Trophoblast cell (in vitro differentiated cells and primary cell): Measurements from ENCODE around the gene PLEKHG7.

Experiments
- DNase-seq, 2 donors: peaks; one replicate each; pipeline ENCODE4 v3.0.0-alpha.2; 2016
- H2AFZ ChIP-seq: 2 replicates; pipeline ENCODE4 v1.6.1; 2013; ENCODE audit warnings: low read length, moderate library complexity, mild to moderate bottlenecking; ENCODE audit not compliant: insufficient read depth, poor library complexity
- H2AK5ac ChIP-seq: 2 replicates; pipeline ENCODE4 v1.6.1; 2013; ENCODE audit warnings: mild to moderate bottlenecking, low read length
- H2BK120ac ChIP-seq: 2 replicates; pipeline ENCODE4 v1.6.1; 2013; ENCODE audit warnings: low read length, mild to moderate bottlenecking, moderate library complexity; ENCODE audit not compliant: insufficient read depth, poor library complexity
- H2BK12ac ChIP-seq: 2 replicates; pipeline ENCODE4 v1.6.1; 2013; ENCODE audit warnings: mild to moderate bottlenecking, low read length, moderate library complexity
- H2BK5ac ChIP-seq: 2 replicates; pipeline ENCODE4 v1.6.1; 2013; ENCODE audit warnings: low read length, low read depth, moderate library complexity, mild to moderate bottlenecking; ENCODE audit not compliant: poor library complexity
- H3K14ac ChIP-seq: 2 replicates; pipeline ENCODE4 v1.6.1; 2013; ENCODE audit warnings: mild to moderate bottlenecking, low read length
- H3K18ac ChIP-seq: 2 replicates; pipeline ENCODE4 v1.6.1; 2013; ENCODE audit warnings: mild to moderate bottlenecking, low read length
- H3K23ac ChIP-seq: 2 replicates; pipeline ENCODE4 v1.6.1; 2013; ENCODE audit warnings: low read length
- H3K27ac ChIP-seq: 2 replicates; pipeline ENCODE4 v1.5.1; 2013; ENCODE audit warnings: low read depth, mild to moderate bottlenecking, inconsistent platforms, low read length, moderate library complexity
- H3K27me3 ChIP-seq: 2 replicates; pipeline ENCODE4 v1.6.1; 2013; ENCODE audit warnings: inconsistent platforms, mild to moderate bottlenecking, low read length, moderate library complexity; ENCODE audit not compliant: insufficient read depth
- H3K36me3 ChIP-seq, 2 experiments: 1 replicate in 1 of 2; 2 replicates in 1 of 2; pipeline ENCODE4 v1.6.1; 2013; ENCODE audit warnings: low read length in 2 of 2, mild to moderate bottlenecking in 2 of 2, moderate library complexity in 1 of 2; ENCODE audit not compliant: insufficient read depth in 2 of 2, control insufficient read depth in 1 of 2
- H3K4ac ChIP-seq: 2 replicates; pipeline ENCODE4 v1.6.1; 2013; ENCODE audit warnings: low read depth, mild to moderate bottlenecking, low read length, moderate library complexity
- H3K4me1 ChIP-seq, 2 experiments: 1 replicate in 1 of 2; 2 replicates in 1 of 2; pipeline ENCODE4 v1.6.1; 2013; ENCODE audit warnings: low read length in 2 of 2, mild to moderate bottlenecking in 2 of 2, moderate library complexity in 1 of 2; ENCODE audit not compliant: insufficient read depth in 2 of 2, control insufficient read depth in 1 of 2
- H3K4me2 ChIP-seq: 2 replicates; pipeline ENCODE4 v1.6.1; 2013; ENCODE audit warnings: inconsistent platforms, mild to moderate bottlenecking, low read length, moderate library complexity
- H3K4me3 ChIP-seq: 2 replicates; pipeline ENCODE4 v1.5.1; 2013; ENCODE audit warnings: mild to moderate bottlenecking, low read depth, low read length, inconsistent platforms
- H3K79me1 ChIP-seq: one replicate; pipeline ENCODE4 v1.6.1; 2013; ENCODE audit warnings: low read length
- H3K79me2 ChIP-seq: 2 replicates; pipeline ENCODE4 v1.6.1; 2013; ENCODE audit warnings: low read length, mild to moderate bottlenecking; ENCODE audit not compliant: control insufficient read depth, insufficient read depth, poor library complexity
- H3K9ac ChIP-seq: 2 replicates; pipeline ENCODE4 v1.6.1; 2013; ENCODE audit warnings: mild to moderate bottlenecking, low read length
- H3K9me3 ChIP-seq: 2 replicates; pipeline ENCODE4 v1.6.1; 2013; ENCODE audit warnings: low read depth, mild to moderate bottlenecking, control low read depth, inconsistent platforms, low read length; ENCODE audit not compliant: insufficient read depth
- H4K12ac ChIP-seq: 2 replicates; pipeline ENCODE4 v1.6.1; 2013; ENCODE audit warnings: low read depth, mild to moderate bottlenecking, low read length, moderate library complexity
- H4K8ac ChIP-seq: 2 replicates; pipeline ENCODE4 v1.6.1; 2013; ENCODE audit warnings: low read depth, mild to moderate bottlenecking, low read length, moderate library complexity
- H4K91ac ChIP-seq: one replicate; pipeline ENCODE4 v1.6.1; 2013; ENCODE audit warnings: low read depth, mild to moderate bottlenecking, low read length, moderate library complexity
- WGBS: extraction: QIAGEN DNeasy Blood & Tissue Kit; methylation state at CpG from one replicate; pipeline ENCODE4 v1.1.7; 2013; ENCODE audit warnings: missing lambda C conversion rate; ENCODE audit not compliant: insufficient read length, insufficient coverage; ENCODE audit errors: extremely low coverage; 5-methylcytosine and 5-hydroxymethylcytosine counted together

PLEKHG7 gene

DNA sequence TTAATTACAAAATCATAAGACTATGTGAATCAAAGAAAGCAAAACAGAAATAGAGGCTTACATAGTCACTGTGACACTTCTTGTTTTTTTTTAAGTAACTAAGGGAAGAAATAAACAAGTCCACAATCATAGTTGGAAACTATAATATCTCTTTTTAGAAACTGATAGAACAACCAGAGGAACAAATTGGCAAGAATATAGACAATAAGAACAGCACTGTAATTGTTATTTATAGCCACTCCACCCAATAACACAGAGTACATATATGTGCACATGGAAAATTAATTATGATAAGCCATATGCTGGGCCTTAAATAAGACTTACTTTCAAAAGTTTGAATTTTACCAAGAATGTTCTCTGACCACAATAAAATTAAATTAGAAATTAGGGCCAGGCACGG, 101.1 kb downstream of the PLEKHG7 start:
- H3K79me1 ChIP-seq = no peaks in the 10 kb centered on the region
- no peak overlapping the region for H3K14ac ChIP-seq
- no peaks in the 10 kb centered on the region for H3K79me2 ChIP-seq
- no peak overlapping the region for H4K8ac ChIP-seq
- no CpG with 5 or more reads among the region's 1 CpG for WGBS
- no peaks in the 10 kb centered on the region for H3K27me3 ChIP-seq
- no peak for DNase-seq
- H3K4ac ChIP-seq = no peak overlapping the region
- H3K4me3 ChIP-seq = no peak overlapping the region
- no peak overlapping the region for H3K23ac ChIP-seq
- H3K36me3 ChIP-seq = peaks cover 0 to 5% of the 10 kb centered on the region in 2 experiments
- no peak overlapping the region for H2BK120ac ChIP-seq
- H2BK12ac ChIP-seq = no peak overlapping the region
- no peak overlapping the region for H4K12ac ChIP-seq
- no peak overlapping the region for H3K18ac ChIP-seq
- no peaks in the 10 kb centered on the region for H3K9me3 ChIP-seq
- H3K4me1 ChIP-seq = no peaks in the 10 kb centered on the region
- no peak overlapping the region for H2BK5ac ChIP-seq
- H3K9ac ChIP-seq = no peak overlapping the region
- H2AFZ ChIP-seq = no peak overlapping the region
- no peak overlapping the region for H3K4me2 ChIP-seq
- H4K91ac ChIP-seq = no peak overlapping the region
- no peak overlapping the region for H3K27ac ChIP-seq
- no peak overlapping the region for H2AK5ac ChIP-seq

DNA sequence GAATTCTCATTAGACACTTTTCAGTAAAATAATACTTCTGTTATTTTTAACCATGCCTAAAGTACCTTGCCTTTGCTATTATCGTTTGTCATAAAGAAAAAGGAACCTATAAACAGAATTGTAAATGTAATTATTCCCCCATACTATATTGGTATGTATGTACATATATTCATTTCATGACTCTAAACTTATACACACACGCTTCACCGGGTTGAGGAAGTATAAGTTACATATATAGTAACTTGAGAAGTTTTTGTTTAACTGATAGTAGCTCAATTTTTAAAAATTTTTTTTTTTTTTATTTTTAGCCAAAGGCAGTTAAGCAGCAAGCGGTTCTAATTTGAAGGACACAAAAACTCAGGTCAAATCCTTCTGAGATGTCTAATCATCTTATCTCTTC, 107.6 kb downstream of the PLEKHG7 start:
- H4K8ac ChIP-seq = no peak overlapping the region
- H3K79me1 ChIP-seq = no peaks in the 10 kb centered on the region
- no peak overlapping the region for H2AFZ ChIP-seq
- H3K9me3 ChIP-seq = no peaks in the 10 kb centered on the region
- H2AK5ac ChIP-seq = no peak overlapping the region
- H4K12ac ChIP-seq = no peak overlapping the region
- H3K4ac ChIP-seq = no peak overlapping the region
- no peaks in the 10 kb centered on the region for H3K27me3 ChIP-seq
- H3K9ac ChIP-seq = no peak overlapping the region
- no peak overlapping the region for H2BK120ac ChIP-seq
- no peak overlapping the region for H3K27ac ChIP-seq
- WGBS = no CpG with 5 or more reads among the region's 4 CpGs
- no peak overlapping the region for H3K18ac ChIP-seq
- H2BK12ac ChIP-seq = no peak overlapping the region
- no peak overlapping the region for H2BK5ac ChIP-seq
- H3K4me3 ChIP-seq = no peak overlapping the region
- no peak overlapping the region for H3K14ac ChIP-seq
- no peak overlapping the region for H4K91ac ChIP-seq
- H3K4me1 ChIP-seq = no peaks in the 10 kb centered on the region
- H3K79me2 ChIP-seq = no peaks in the 10 kb centered on the region
- no peak overlapping the region for H3K4me2 ChIP-seq
- DNase-seq = no peak
- H3K36me3 ChIP-seq = peaks cover 0 to 4% of the 10 kb centered on the region in 2 experiments
- H3K23ac ChIP-seq = no peak overlapping the region

GRCh38 chr12:92814584-92814983, 111.8 kb downstream of the PLEKHG7 start:
- no peak overlapping the region for H2BK12ac ChIP-seq
- H2BK120ac ChIP-seq = no peak overlapping the region
- no peaks in the 10 kb centered on the region for H3K4me1 ChIP-seq
- H3K27me3 ChIP-seq = no peaks in the 10 kb centered on the region
- no peak overlapping the region for H3K4ac ChIP-seq
- H3K4me3 ChIP-seq = no peak overlapping the region
- H4K91ac ChIP-seq = no peak overlapping the region
- no peak overlapping the region for H3K14ac ChIP-seq
- no peak overlapping the region for H2BK5ac ChIP-seq
- H3K79me2 ChIP-seq = no peaks in the 10 kb centered on the region
- no peak overlapping the region for H3K27ac ChIP-seq
- no CpG with 5 or more reads among the region's 2 CpGs for WGBS
- no peak overlapping the region for H2AK5ac ChIP-seq
- H3K9ac ChIP-seq = no peak overlapping the region
- H4K8ac ChIP-seq = no peak overlapping the region
- H3K23ac ChIP-seq = no peak overlapping the region
- no peaks in the 10 kb centered on the region for H3K36me3 ChIP-seq
- H3K79me1 ChIP-seq = no peaks in the 10 kb centered on the region
- no peak overlapping the region for H3K4me2 ChIP-seq
- H3K9me3 ChIP-seq = no peaks in the 10 kb centered on the region
- H3K18ac ChIP-seq = no peak overlapping the region
- DNase-seq = no peak
- H2AFZ ChIP-seq = no peak overlapping the region
- no peak overlapping the region for H4K12ac ChIP-seq

GRCh38 chr12:92821142-92821541, 118.4 kb downstream of the PLEKHG7 start:
- Histone ChIP-seq H3K27me3 (no peaks in the 10 kb centered on the region), H2BK12ac (no peak overlapping the region), H4K8ac (no peak overlapping the region), H3K79me1 (no peaks in the 10 kb centered on the region), H3K4me1 (no peaks in the 10 kb centered on the region), H3K4ac (no peak overlapping the region), H3K9ac (no peak overlapping the region), H3K4me2 (no peak overlapping the region), H3K79me2 (no peaks in the 10 kb centered on the region), H2BK5ac (no peak overlapping the region), H2BK120ac (no peak overlapping the region), H3K23ac (no peak overlapping the region), H3K36me3 (no peaks in the 10 kb centered on the region), H3K18ac (no peak overlapping the region), H3K9me3 (no peaks in the 10 kb centered on the region), H3K4me3 (no peak overlapping the region), H2AK5ac (no peak overlapping the region), H4K12ac (no peak overlapping the region), H2AFZ (no peak overlapping the region), H4K91ac (no peak overlapping the region), H3K14ac (no peak overlapping the region), H3K27ac (no peak overlapping the region)
- no peak for DNase-seq
- no CpG with 5 or more reads among the region's 3 CpGs for WGBS
